Karpas-422 (cell line): ENCODE measurements around the gene TDRD3. TPM values are rescaled to one million over a fixed set of nuclear protein-coding genes. Genes with fewer than 3 reads are reported as not detected.

Experiments used
- DNase-seq: peaks from one replicate; pipeline ENCODE4 v3.0.0-alpha.2; 2015
- H2AFZ ChIP-seq: fragments of 200-600 bp; sonication (generic); 2 replicates; pipeline ENCODE4 v1.6.1; 2014; ENCODE audit warnings: antibody characterized with exemption, low read length, mixed read lengths
- H3K27ac ChIP-seq: fragments of 200-600 bp; sonication (generic); 2 replicates; pipeline ENCODE4 v1.5.1; 2014; ENCODE audit warnings: mild to moderate bottlenecking, low read length, moderate library complexity
- H3K27me3 ChIP-seq: fragments of 200-600 bp; sonication (generic); 2 replicates; pipeline ENCODE4 v1.6.1; 2014; ENCODE audit warnings: low read length, mixed read lengths
- H3K36me3 ChIP-seq: fragments of 200-600 bp; sonication (generic); 2 replicates; pipeline ENCODE4 v1.6.1; 2014; ENCODE audit warnings: low read length, mixed read lengths; ENCODE audit not compliant: insufficient read depth
- H3K4me1 ChIP-seq: fragments of 200-600 bp; sonication (generic); 2 replicates; pipeline ENCODE4 v1.6.1; 2014; ENCODE audit warnings: mild to moderate bottlenecking, low read length, mixed read lengths
- H3K4me2 ChIP-seq: fragments of 200-600 bp; sonication (generic); 2 replicates; pipeline ENCODE4 v1.6.1; 2014; ENCODE audit warnings: low read length, low read depth, mild to moderate bottlenecking; ENCODE audit not compliant: poor library complexity, severe bottlenecking
- H3K4me3 ChIP-seq: fragments of 200-600 bp; sonication (generic); 2 replicates; pipeline ENCODE4 v1.5.1; 2014; ENCODE audit warnings: mild to moderate bottlenecking, antibody characterized with exemption, low read length, mixed read lengths
- H3K79me2 ChIP-seq: fragments of 200-600 bp; sonication (generic); 2 replicates; pipeline ENCODE4 v1.6.1; 2014; ENCODE audit warnings: mild to moderate bottlenecking, low read length, mixed read lengths
- H3K9ac ChIP-seq: fragments of 200-600 bp; sonication (generic); 2 replicates; pipeline ENCODE4 v1.6.0; 2014; ENCODE audit warnings: low read length
- H3K9me2 ChIP-seq: fragments of 200-600 bp; sonication (generic), shearing (Covaris generic); replicated peaks from 2 replicates; pipeline ENCODE4 v1.6.0; 2014; ENCODE audit warnings: mild to moderate bottlenecking, low read length, moderate library complexity; ENCODE audit not compliant: insufficient read depth
- H3K9me3 ChIP-seq: fragments of 300-700, 200-600 bp; sonication (generic); 2 replicates; pipeline ENCODE4 v1.6.1; 2014; ENCODE audit warnings: low read length, mixed read lengths
- H4K20me1 ChIP-seq: fragments of 200-600 bp; sonication (generic); 2 replicates; pipeline ENCODE4 v1.6.1; 2014; ENCODE audit warnings: mild to moderate bottlenecking, antibody characterized with exemption, low read length, low read depth; ENCODE audit not compliant: insufficient read depth
- total RNA-seq: library from RNA; depleted of rRNA; stranded (reverse); fragments of >200 nt; shearing (Covaris generic); gene quantifications from 2 replicates; pipeline ENCODE4 v1.2.3, GENCODE V29; 2014; ENCODE audit warnings: low replicate concordance

TDRD3 gene
- total RNA-seq, 1 experiment from 2014 or later: 7.8 TPM

DNA sequence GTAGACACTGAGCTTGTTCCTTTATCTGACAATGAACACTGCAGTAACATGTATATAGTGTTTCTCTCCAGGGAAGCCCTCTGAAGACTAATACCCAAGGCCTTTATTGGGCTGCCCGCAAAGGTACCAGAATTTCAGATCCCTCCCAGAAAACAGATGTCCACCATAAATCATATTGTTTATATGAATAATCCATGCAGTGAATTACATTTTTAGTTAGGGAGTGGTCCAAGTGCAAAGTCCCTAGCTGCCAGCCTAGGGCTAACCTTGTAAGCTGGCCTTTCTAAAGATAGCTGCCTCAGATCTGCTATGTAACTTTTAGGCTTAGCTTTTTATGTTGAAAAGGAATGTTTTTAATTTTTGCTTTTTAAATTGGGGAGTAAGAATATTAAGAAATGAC, 44.7 kb downstream of the TDRD3 start:
- Histone ChIP-seq H3K9me3 (no peaks in the 10 kb centered on the region), H3K9me2 (no peaks in the 10 kb centered on the region), H3K27ac (no peak overlapping the region), H3K79me2 (no peaks in the 10 kb centered on the region), H3K4me2 (no peak overlapping the region), H3K36me3 (no peaks in the 10 kb centered on the region), H2AFZ (no peak overlapping the region), H3K9ac (no peak overlapping the region), H3K4me1 (no peaks in the 10 kb centered on the region), H3K4me3 (no peak overlapping the region), H4K20me1 (0 out of 2 replicates have a peak, but pooled peaks cover 4% of the 10 kb centered on the region), H3K27me3 (no peaks in the 10 kb centered on the region)
- no peak for DNase-seq

- H3K9me2 ChIP-seq: no peaks in the 10 kb centered on the region
- H3K36me3 ChIP-seq: no peaks in the 10 kb centered on the region
- H3K79me2 ChIP-seq: no peaks in the 10 kb centered on the region
- DNase-seq: peak; percentile 76
- no peaks in the 10 kb centered on the region for H3K9me3 ChIP-seq
- no peaks in the 10 kb centered on the region for H3K27me3 ChIP-seq
- no peak overlapping the region for H3K9ac ChIP-seq
- no peaks in the 10 kb centered on the region for H3K4me1 ChIP-seq
- H3K4me3 ChIP-seq: no peak overlapping the region
- no peak overlapping the region for H3K27ac ChIP-seq
- no peaks in the 10 kb centered on the region for H4K20me1 ChIP-seq
- no peak overlapping the region for H3K4me2 ChIP-seq
- H2AFZ ChIP-seq: no peak overlapping the region; the same call in 1 of the 2 replicates
Measured at GRCh38 chr13:60448907-60449510, 52.0 kb downstream of the TDRD3 start.

- no peaks in the 10 kb centered on the region for H4K20me1 ChIP-seq
- no peaks in the 10 kb centered on the region for H3K27me3 ChIP-seq
- H3K4me1 ChIP-seq: no peaks in the 10 kb centered on the region
- H3K4me3 ChIP-seq: no peak overlapping the region
- H3K36me3 ChIP-seq: no peaks in the 10 kb centered on the region
- H3K9ac ChIP-seq: no peak overlapping the region
- no peaks in the 10 kb centered on the region for H3K9me2 ChIP-seq
- no peaks in the 10 kb centered on the region for H3K79me2 ChIP-seq
- no peak overlapping the region for H2AFZ ChIP-seq
- H3K9me3 ChIP-seq: no peaks in the 10 kb centered on the region
- no peak for DNase-seq
- H3K27ac ChIP-seq: no peak overlapping the region
- H3K4me2 ChIP-seq: no peak overlapping the region
Measured at GRCh38 chr13:60453490-60453889, 56.5 kb downstream of the TDRD3 start.

- Histone ChIP-seq H3K36me3 (no peaks in the 10 kb centered on the region), H3K9ac (no peak overlapping the region), H3K4me1 (no peaks in the 10 kb centered on the region), H2AFZ (no peak overlapping the region), H3K9me2 (no peaks in the 10 kb centered on the region), H3K79me2 (no peaks in the 10 kb centered on the region), H3K9me3 (no peaks in the 10 kb centered on the region), H3K27ac (no peak overlapping the region), H3K27me3 (no peaks in the 10 kb centered on the region), H3K4me2 (no peak overlapping the region), H3K4me3 (no peak overlapping the region), H4K20me1 (no peaks in the 10 kb centered on the region)
- DNase-seq: no peak
Measured at GRCh38 chr13:60454425-60454824, 57.4 kb downstream of the TDRD3 start.

- Histone ChIP-seq H3K4me3 (no peak overlapping the region), H3K27ac (no peak overlapping the region), H3K36me3 (no peaks in the 10 kb centered on the region), H3K27me3 (no peaks in the 10 kb centered on the region), H3K9me3 (no peaks in the 10 kb centered on the region), H3K9me2 (no peaks in the 10 kb centered on the region), H3K4me2 (no peak overlapping the region), H2AFZ (no peak overlapping the region), H4K20me1 (no peaks in the 10 kb centered on the region), H3K9ac (no peak overlapping the region), H3K79me2 (no peaks in the 10 kb centered on the region), H3K4me1 (no peaks in the 10 kb centered on the region)
- DNase-seq: no peak
Measured at GRCh38 chr13:60463787-60464186, 66.8 kb downstream of the TDRD3 start.

DNA sequence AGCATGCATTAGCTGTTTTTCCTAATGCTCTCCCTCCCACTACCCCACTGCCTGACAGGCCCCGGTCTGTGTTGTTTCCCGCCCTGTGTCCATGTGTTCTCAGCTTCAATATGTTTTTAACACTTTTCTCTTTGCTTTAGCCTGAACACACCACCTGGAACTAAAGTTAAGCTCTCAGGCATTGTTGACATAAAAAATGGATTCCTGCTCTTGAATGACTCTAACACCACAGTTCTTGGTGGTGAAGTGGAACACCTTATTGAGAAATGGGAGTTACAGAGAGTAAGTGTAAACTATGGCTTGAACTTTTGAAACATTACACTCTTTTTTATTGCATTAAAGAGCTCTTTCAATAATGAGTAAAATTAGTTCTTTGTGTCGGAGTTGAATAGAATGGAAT, 70.1 kb downstream of the TDRD3 start:
- H3K9ac ChIP-seq: no peak overlapping the region
- H3K27ac ChIP-seq: no peak overlapping the region
- no peak overlapping the region for H2AFZ ChIP-seq
- H3K36me3 ChIP-seq: no peaks in the 10 kb centered on the region
- no peaks in the 10 kb centered on the region for H3K79me2 ChIP-seq
- no peaks in the 10 kb centered on the region for H3K9me3 ChIP-seq
- no peaks in the 10 kb centered on the region for H3K27me3 ChIP-seq
- DNase-seq: no peak
- H3K9me2 ChIP-seq: no peaks in the 10 kb centered on the region
- H3K4me2 ChIP-seq: no peak overlapping the region
- no peaks in the 10 kb centered on the region for H3K4me1 ChIP-seq
- no peaks in the 10 kb centered on the region for H4K20me1 ChIP-seq
- no peak overlapping the region for H3K4me3 ChIP-seq

DNA sequence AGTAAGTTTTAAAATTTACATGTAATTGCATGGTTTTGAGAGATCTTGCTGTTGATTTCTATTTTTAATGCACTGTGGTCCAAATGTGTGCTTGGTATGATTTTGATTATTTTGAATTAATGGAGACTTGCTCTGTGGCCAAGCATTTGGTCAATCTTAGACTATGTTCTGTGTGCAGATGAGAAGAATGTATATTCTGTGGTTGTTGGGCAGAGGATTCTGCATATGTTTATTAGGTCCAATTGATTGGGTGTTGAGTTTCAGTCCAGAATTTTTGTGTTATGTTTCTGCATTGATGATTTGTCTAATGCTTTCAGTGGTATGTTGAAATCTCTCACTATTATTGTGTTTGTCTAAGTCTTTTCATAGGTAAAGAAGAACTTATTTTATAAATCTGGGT, 82.3 kb downstream of the TDRD3 start:
- Histone ChIP-seq H3K9me3 (no peaks in the 10 kb centered on the region), H3K79me2 (no peaks in the 10 kb centered on the region), H3K36me3 (no peaks in the 10 kb centered on the region), H2AFZ (no peak overlapping the region), H3K27me3 (no peaks in the 10 kb centered on the region), H3K4me3 (no peak overlapping the region), H3K27ac (no peak overlapping the region), H4K20me1 (no peaks in the 10 kb centered on the region), H3K9me2 (no peaks in the 10 kb centered on the region), H3K9ac (no peak overlapping the region), H3K4me1 (no peaks in the 10 kb centered on the region), H3K4me2 (no peak overlapping the region)
- no peak for DNase-seq

GRCh38 chr13:60482012-60482411, 85.0 kb downstream of the TDRD3 start:
- Histone ChIP-seq H3K9ac (no peak overlapping the region), H3K36me3 (no peaks in the 10 kb centered on the region), H3K79me2 (no peaks in the 10 kb centered on the region), H3K27me3 (no peaks in the 10 kb centered on the region), H3K4me1 (no peaks in the 10 kb centered on the region), H3K9me2 (no peaks in the 10 kb centered on the region), H3K27ac (no peak overlapping the region), H4K20me1 (no peaks in the 10 kb centered on the region), H3K4me3 (no peak overlapping the region), H3K4me2 (no peak overlapping the region), H2AFZ (no peak overlapping the region), H3K9me3 (no peaks in the 10 kb centered on the region)
- DNase-seq: no peak

DNA sequence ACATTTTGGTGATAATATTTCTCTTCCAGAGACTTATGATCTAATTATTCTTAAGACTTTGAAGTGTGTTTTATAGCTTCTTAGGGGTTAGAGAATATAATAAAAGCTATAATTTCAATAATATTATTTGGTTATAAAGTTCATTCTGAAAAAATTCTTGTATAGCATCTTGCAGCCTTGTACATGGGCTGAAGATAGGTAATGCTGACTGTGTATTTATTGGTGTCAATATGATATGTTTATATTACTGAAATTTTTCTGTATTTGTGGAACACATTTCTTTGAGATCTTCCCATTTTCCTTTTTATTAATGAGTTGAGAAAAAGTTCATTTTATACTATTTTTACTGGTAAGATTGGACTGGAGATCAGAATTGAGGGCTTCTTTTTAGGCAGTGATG, 87.8 kb downstream of the TDRD3 start:
- no peaks in the 10 kb centered on the region for H3K79me2 ChIP-seq
- no peaks in the 10 kb centered on the region for H3K27me3 ChIP-seq
- H3K9me3 ChIP-seq: peaks cover 3% of the 10 kb centered on the region; the same call in 1 of the 2 replicates
- H3K27ac ChIP-seq: no peak overlapping the region
- H3K4me1 ChIP-seq: no peaks in the 10 kb centered on the region
- H3K4me2 ChIP-seq: no peak overlapping the region
- no peak overlapping the region for H2AFZ ChIP-seq
- H3K9me2 ChIP-seq: no peaks in the 10 kb centered on the region
- no peaks in the 10 kb centered on the region for H4K20me1 ChIP-seq
- no peaks in the 10 kb centered on the region for H3K36me3 ChIP-seq
- DNase-seq: no peak
- H3K4me3 ChIP-seq: no peak overlapping the region
- H3K9ac ChIP-seq: no peak overlapping the region
